EH (cell line): ENCODE measurements around the gene SLC35B4.

Source experiments
- DNase-seq: peaks from one replicate; pipeline ENCODE4 v3.0.0-alpha.2; 2015; ENCODE audit warnings: low read depth

The SLC35B4 gene

GRCh38 chr7:134316539-134317344 lies at the start of gene SLC35B4:
Gene SLC35B4, minus strand, starts transcription at chr7:134316930. Its CDS starts 179 bp downstream, at chr7:134316751.
- DNase-seq = peak; percentile 98

- no peak for DNase-seq
Measured at GRCh38 chr7:134366481-134366880, 49.8 kb upstream of the SLC35B4 start.

GRCh38 chr7:134365341-134366054 lies 48.8 kb upstream of the SLC35B4 start:
- peak; percentile 65 for DNase-seq

- DNase-seq = peak; percentile 73
Measured at GRCh38 chr7:134364619-134365037, 47.9 kb upstream of the SLC35B4 start.

GRCh38 chr7:134362587-134363483 lies 46.1 kb upstream of the SLC35B4 start:
- DNase-seq = no peak

- DNase-seq = no peak
Measured at GRCh38 chr7:134359787-134360432, 43.2 kb upstream of the SLC35B4 start.

- DNase-seq = no peak
Measured at GRCh38 chr7:134357486-134357885, 40.8 kb upstream of the SLC35B4 start.

- DNase-seq = no peak
Measured at GRCh38 chr7:134356421-134356936, 39.7 kb upstream of the SLC35B4 start.

GRCh38 chr7:134355927-134356326 lies 39.2 kb upstream of the SLC35B4 start:
- no peak for DNase-seq

GRCh38 chr7:134355004-134355525 lies 38.3 kb upstream of the SLC35B4 start:
- DNase-seq = no peak

GRCh38 chr7:134353411-134353810 lies 36.7 kb upstream of the SLC35B4 start:
- no peak for DNase-seq

GRCh38 chr7:134351424-134351823 lies 34.7 kb upstream of the SLC35B4 start:
- DNase-seq = no peak

GRCh38 chr7:134350709-134351108 lies 34.0 kb upstream of the SLC35B4 start:
- peak; percentile 50 for DNase-seq

- DNase-seq = no peak
Measured at GRCh38 chr7:134347567-134347966, 30.8 kb upstream of the SLC35B4 start.

- DNase-seq = no peak
Measured at GRCh38 chr7:134343796-134344195, 27.1 kb upstream of the SLC35B4 start.

- no peak for DNase-seq
Measured at GRCh38 chr7:134343136-134343535, 26.4 kb upstream of the SLC35B4 start.

GRCh38 chr7:134339475-134339874 lies 22.7 kb upstream of the SLC35B4 start:
- no peak for DNase-seq

GRCh38 chr7:134337980-134338379 lies 21.2 kb upstream of the SLC35B4 start:
- DNase-seq = no peak

- no peak for DNase-seq
Measured at GRCh38 chr7:134334408-134334807, 17.7 kb upstream of the SLC35B4 start.

- DNase-seq = no peak
Measured at GRCh38 chr7:134333943-134334342, 17.2 kb upstream of the SLC35B4 start.

- no peak for DNase-seq
Measured at GRCh38 chr7:134332892-134333291, 16.2 kb upstream of the SLC35B4 start.
